Loucy (cell line): ENCODE measurements around the gene PKD2L2.

Experiments used
- EZH2phosphoT487 ChIP-seq: fragments of 200-600 bp; IDR thresholded peaks from 2 replicates; pipeline ENCODE4 v1.6.1; 2018; ENCODE audit warnings: antibody characterized with exemption, mild to moderate bottlenecking, moderate library complexity, borderline replicate concordance
- TF ChIP-seq, protein P1 (sequence below): fragments of 200-600 bp; sonication (generic); conservative IDR thresholded peaks from 2 replicates; pipeline ENCODE4 v1.5.1; 2014; ENCODE audit warnings: mild to moderate bottlenecking, antibody characterized with exemption, low read length

DNA sequence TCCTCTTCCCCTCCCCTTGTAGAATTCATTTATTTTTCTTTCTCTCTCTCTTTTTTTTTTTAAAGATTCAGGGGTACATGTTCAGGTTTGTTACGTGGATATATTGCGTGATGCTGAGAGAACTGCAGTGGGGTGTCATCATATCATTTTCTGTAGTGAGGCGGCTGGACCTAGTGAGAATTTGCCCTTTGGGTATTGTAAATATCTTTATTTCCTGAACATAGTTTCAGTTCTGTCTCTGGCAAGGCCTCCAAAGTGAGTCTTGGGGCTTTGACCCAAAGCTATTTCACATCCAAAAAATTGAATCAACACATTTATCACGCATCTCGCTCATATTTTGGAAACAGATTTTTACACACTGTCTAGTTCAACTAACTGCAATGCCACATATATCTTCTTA, 47.0 kb upstream of the PKD2L2 start:
- TF ChIP-seq, protein P1, sequence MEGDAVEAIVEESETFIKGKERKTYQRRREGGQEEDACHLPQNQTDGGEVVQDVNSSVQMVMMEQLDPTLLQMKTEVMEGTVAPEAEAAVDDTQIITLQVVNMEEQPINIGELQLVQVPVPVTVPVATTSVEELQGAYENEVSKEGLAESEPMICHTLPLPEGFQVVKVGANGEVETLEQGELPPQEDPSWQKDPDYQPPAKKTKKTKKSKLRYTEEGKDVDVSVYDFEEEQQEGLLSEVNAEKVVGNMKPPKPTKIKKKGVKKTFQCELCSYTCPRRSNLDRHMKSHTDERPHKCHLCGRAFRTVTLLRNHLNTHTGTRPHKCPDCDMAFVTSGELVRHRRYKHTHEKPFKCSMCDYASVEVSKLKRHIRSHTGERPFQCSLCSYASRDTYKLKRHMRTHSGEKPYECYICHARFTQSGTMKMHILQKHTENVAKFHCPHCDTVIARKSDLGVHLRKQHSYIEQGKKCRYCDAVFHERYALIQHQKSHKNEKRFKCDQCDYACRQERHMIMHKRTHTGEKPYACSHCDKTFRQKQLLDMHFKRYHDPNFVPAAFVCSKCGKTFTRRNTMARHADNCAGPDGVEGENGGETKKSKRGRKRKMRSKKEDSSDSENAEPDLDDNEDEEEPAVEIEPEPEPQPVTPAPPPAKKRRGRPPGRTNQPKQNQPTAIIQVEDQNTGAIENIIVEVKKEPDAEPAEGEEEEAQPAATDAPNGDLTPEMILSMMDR = no peak
- no peak for TF ChIP-seq EZH2phosphoT487
